ENCODE measurements around the gene PRKCE. TPM values are rescaled to one million over a fixed set of nuclear protein-coding genes. Genes with fewer than 3 reads are reported as not detected.

Gene PRKCE
- total and polyA plus RNA-seq, 3 donors from 2014 or later = 27.4 to 35.8 (median 33.1) TPM

DNA sequence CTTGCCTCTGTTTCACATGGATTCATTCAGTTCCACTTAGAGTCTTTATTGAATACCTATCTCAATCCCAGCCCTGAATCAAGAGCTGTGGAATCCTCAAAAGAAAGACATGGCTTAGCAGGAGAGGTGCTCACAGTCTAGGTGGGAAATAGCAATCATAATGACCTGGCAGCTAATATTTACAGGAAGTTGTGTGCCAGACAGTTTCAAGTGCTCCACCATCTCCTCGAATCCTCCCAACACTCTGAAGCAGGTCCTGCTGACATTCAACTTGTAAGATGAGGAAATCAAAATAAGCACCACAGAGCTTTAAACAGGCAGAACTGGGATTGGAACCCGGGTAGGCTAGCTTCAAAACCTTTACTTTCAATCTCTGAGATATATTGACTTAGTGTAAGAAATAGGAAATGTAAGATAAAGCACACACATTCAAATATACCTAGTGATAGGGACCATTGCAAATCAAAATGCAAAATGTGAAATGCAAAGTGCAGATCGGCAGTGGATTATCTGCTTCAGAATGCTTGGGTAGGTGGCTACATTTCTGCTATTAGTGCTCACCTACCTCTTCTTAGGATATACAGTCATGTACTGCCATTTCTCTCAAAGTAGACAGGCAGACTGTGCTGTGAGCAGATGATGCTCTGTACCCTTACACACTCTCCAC is 182.0 kb downstream of the PRKCE start:
- no peak for DNase-seq
- intact Hi-C loops (cut with DNase I; ENCODE audit: low total_unique reads) = no loop called here
- TF ChIP-seq POLR2A (IDR thresholded peaks at IDR 0.05) = no peak
- TF ChIP-seq, protein P1, sequence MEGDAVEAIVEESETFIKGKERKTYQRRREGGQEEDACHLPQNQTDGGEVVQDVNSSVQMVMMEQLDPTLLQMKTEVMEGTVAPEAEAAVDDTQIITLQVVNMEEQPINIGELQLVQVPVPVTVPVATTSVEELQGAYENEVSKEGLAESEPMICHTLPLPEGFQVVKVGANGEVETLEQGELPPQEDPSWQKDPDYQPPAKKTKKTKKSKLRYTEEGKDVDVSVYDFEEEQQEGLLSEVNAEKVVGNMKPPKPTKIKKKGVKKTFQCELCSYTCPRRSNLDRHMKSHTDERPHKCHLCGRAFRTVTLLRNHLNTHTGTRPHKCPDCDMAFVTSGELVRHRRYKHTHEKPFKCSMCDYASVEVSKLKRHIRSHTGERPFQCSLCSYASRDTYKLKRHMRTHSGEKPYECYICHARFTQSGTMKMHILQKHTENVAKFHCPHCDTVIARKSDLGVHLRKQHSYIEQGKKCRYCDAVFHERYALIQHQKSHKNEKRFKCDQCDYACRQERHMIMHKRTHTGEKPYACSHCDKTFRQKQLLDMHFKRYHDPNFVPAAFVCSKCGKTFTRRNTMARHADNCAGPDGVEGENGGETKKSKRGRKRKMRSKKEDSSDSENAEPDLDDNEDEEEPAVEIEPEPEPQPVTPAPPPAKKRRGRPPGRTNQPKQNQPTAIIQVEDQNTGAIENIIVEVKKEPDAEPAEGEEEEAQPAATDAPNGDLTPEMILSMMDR (IDR thresholded peaks at IDR 0.05) = no peak
- H3K27ac ChIP-seq = no peak overlapping the region
- H3K9me3 ChIP-seq = no peaks in the 10 kb centered on the region
- H3K36me3 ChIP-seq (ENCODE audit: low read depth, missing control alignments) = no peaks in the 10 kb centered on the region
- H3K4me1 ChIP-seq = no peaks in the 10 kb centered on the region
- no peak overlapping the region for H3K4me3 ChIP-seq
- 88 to 94% methylated on average over 3 of the region's 3 CpGs for WGBS, 2 donors
- H3K27me3 ChIP-seq = no peaks in the 10 kb centered on the region

- Histone ChIP-seq H3K4me1 (peaks cover 3% of the 10 kb centered on the region), H3K9me3 (no peaks in the 10 kb centered on the region), H3K4me3 (no peak overlapping the region), H3K36me3 (ENCODE audit: low read depth, missing control alignments) (no peaks in the 10 kb centered on the region), H3K27ac (no peak overlapping the region), H3K27me3 (no peaks in the 10 kb centered on the region)
- TF ChIP-seq, protein P1 (IDR thresholded peaks at IDR 0.05) = no peak
- no peak for TF ChIP-seq POLR2A (IDR thresholded peaks at IDR 0.05)
- no peak for DNase-seq
- 86 to 88% methylated on average over 3 of the region's 3 CpGs for WGBS, 2 donors
- intact Hi-C loops (cut with DNase I; ENCODE audit: low total_unique reads) = no loop called here
Observed at GRCh38 chr2:45833968-45834344, 182.5 kb downstream of the PRKCE start.

GRCh38 chr2:45834372-45834771 is 182.9 kb downstream of the PRKCE start:
- Histone ChIP-seq H3K4me1 (peaks cover 7% of the 10 kb centered on the region), H3K4me3 (no peak overlapping the region), H3K9me3 (no peaks in the 10 kb centered on the region), H3K27ac (no peak overlapping the region), H3K27me3 (no peaks in the 10 kb centered on the region), H3K36me3 (ENCODE audit: low read depth, missing control alignments) (no peaks in the 10 kb centered on the region)
- DNase-seq = no peak
- 85 to 89% methylated on average over 6 of the region's 6 CpGs for WGBS, 2 donors
- TF ChIP-seq, protein P1 (IDR thresholded peaks at IDR 0.05) = no peak
- TF ChIP-seq POLR2A (IDR thresholded peaks at IDR 0.05) = no peak
- intact Hi-C loops (cut with DNase I; ENCODE audit: low total_unique reads) = no loop called here

DNA sequence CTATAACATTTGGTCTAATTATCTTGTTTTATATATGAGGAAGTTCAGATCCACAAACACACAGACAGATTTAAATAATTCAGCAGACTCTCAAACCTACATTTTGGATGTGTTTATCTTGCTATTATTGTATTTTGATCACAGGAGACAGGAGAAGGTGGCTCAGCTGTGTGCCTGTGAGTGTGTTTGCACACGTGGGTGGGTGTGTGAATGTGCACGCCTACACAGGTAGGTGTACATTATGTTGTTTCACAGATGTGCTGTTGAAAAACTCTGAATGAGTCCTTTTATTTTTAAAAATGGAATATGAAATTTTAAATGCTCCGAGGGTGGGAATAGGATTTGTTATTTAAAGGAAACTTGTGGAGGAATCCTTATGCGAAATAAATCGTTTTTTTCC is 183.4 kb downstream of the PRKCE start:
- Histone ChIP-seq H3K4me3 (no peak overlapping the region), H3K4me1 (peaks cover 10% of the 10 kb centered on the region), H3K27ac (no peak overlapping the region), H3K36me3 (ENCODE audit: low read depth, missing control alignments) (no peaks in the 10 kb centered on the region), H3K9me3 (no peaks in the 10 kb centered on the region), H3K27me3 (no peaks in the 10 kb centered on the region)
- TF ChIP-seq, protein P1 (IDR thresholded peaks at IDR 0.05) = no peak
- TF ChIP-seq POLR2A (IDR thresholded peaks at IDR 0.05) = no peak
- no peak for DNase-seq
- intact Hi-C loops (cut with DNase I; ENCODE audit: low total_unique reads) = no loop called here
- 90 to 94% methylated on average over 5 of the region's 5 CpGs for WGBS, 2 donors

GRCh38 chr2:45836316-45836715 is 184.8 kb downstream of the PRKCE start:
- no peaks in the 10 kb centered on the region for H3K27me3 ChIP-seq
- WGBS, 2 donors = 78 to 89% methylated on average over 3 of the region's 3 CpGs
- TF ChIP-seq POLR2A (IDR thresholded peaks at IDR 0.05) = no peak
- TF ChIP-seq, protein P1 (IDR thresholded peaks at IDR 0.05) = no peak
- no peak overlapping the region for H3K27ac ChIP-seq
- DNase-seq = no peak
- H3K4me3 ChIP-seq = no peak overlapping the region
- peaks cover 21% of the 10 kb centered on the region for H3K4me1 ChIP-seq
- no peaks in the 10 kb centered on the region for H3K9me3 ChIP-seq
- intact Hi-C loops (cut with DNase I; ENCODE audit: low total_unique reads) = no loop called here
- no peaks in the 10 kb centered on the region for H3K36me3 ChIP-seq (ENCODE audit: low read depth, missing control alignments)
